H9 (cell line): ENCODE results near the gene HHATL. TPM values are rescaled to one million over a fixed set of nuclear protein-coding genes. Genes with fewer than 3 reads are reported as not detected.
A peak's percentile ranks its signal among the peaks of the same experiment; 100 is the strongest.

Experiments used
- DNase-seq: peaks from one replicate; pipeline ENCODE4 v3.0.0-alpha.2; 2017
- H2AFZ ChIP-seq: one replicate; pipeline ENCODE4 v1.6.1; 2013; ENCODE audit warnings: mild to moderate bottlenecking, low read length, control low read depth, moderate library complexity
- H2AK5ac ChIP-seq: 2 replicates; pipeline ENCODE4 v1.6.1; 2013; ENCODE audit warnings: low read length, control low read depth, mixed read lengths; ENCODE audit not compliant: insufficient read length
- H2BK120ac ChIP-seq: one replicate; pipeline ENCODE4 v1.6.1; 2013; ENCODE audit warnings: low read depth, mild to moderate bottlenecking, low read length, control low read depth, inconsistent platforms; ENCODE audit not compliant: poor library complexity, severe bottlenecking
- H2BK12ac ChIP-seq: 2 replicates; pipeline ENCODE4 v1.6.1; 2013; ENCODE audit warnings: low read length, control low read depth, mixed read lengths, low read depth; ENCODE audit not compliant: insufficient read length
- H2BK15ac ChIP-seq: 2 replicates; pipeline ENCODE4 v1.6.1; 2013; ENCODE audit warnings: low read depth, low read length, control low read depth
- H2BK20ac ChIP-seq: one replicate; pipeline ENCODE4 v1.6.1; 2013; ENCODE audit warnings: low read depth, mild to moderate bottlenecking, low read length, control low read depth, inconsistent platforms; ENCODE audit not compliant: poor library complexity, severe bottlenecking
- H2BK5ac ChIP-seq: 2 replicates; pipeline ENCODE4 v1.6.1; 2013; ENCODE audit warnings: low read length, control low read depth, mixed read lengths; ENCODE audit not compliant: insufficient read length
- H3K14ac ChIP-seq: 2 replicates; pipeline ENCODE4 v1.6.1; 2013; ENCODE audit warnings: low read length, control low read depth; ENCODE audit not compliant: insufficient read depth
- H3K18ac ChIP-seq: 2 replicates; pipeline ENCODE4 v1.6.1; 2013; ENCODE audit warnings: low read depth, mild to moderate bottlenecking, mixed read lengths, low read length, control low read depth; ENCODE audit not compliant: insufficient read length
- H3K23ac ChIP-seq: 2 replicates; pipeline ENCODE4 v1.6.1; 2013; ENCODE audit warnings: low read length, control low read depth, mixed read lengths, low read depth; ENCODE audit not compliant: insufficient read length
- H3K23me2 ChIP-seq: 2 replicates; pipeline ENCODE4 v1.6.1; 2013; ENCODE audit warnings: low read depth, mild to moderate bottlenecking, mixed read lengths, low read length, control low read depth; ENCODE audit not compliant: insufficient read length, poor library complexity, severe bottlenecking
- H3K27ac ChIP-seq: 2 replicates; pipeline ENCODE4 v1.5.1; 2013; ENCODE audit warnings: low read length, control low read depth, mixed read lengths, low read depth; ENCODE audit not compliant: insufficient read length
- H3K27me3 ChIP-seq: 2 replicates; pipeline ENCODE4 v1.6.1; 2013; ENCODE audit warnings: low read length, control low read depth, inconsistent platforms; ENCODE audit not compliant: insufficient read depth
- H3K4ac ChIP-seq: 2 replicates; pipeline ENCODE4 v1.6.1; 2013; ENCODE audit warnings: low read depth, mild to moderate bottlenecking, control low read depth, inconsistent platforms, low read length, moderate library complexity
- H3K4me1 ChIP-seq: 2 replicates; pipeline ENCODE4 v1.6.1; 2013; ENCODE audit warnings: low read length, control low read depth, inconsistent platforms; ENCODE audit not compliant: insufficient read depth
- H3K4me2 ChIP-seq: 2 replicates; pipeline ENCODE4 v1.6.1; 2013; ENCODE audit warnings: low read length, control low read depth, mixed read lengths; ENCODE audit not compliant: insufficient read length, insufficient read depth
- H3K56ac ChIP-seq: 2 replicates; pipeline ENCODE4 v1.6.1; 2013; ENCODE audit warnings: low read depth, mild to moderate bottlenecking, mixed read lengths, low read length, control low read depth; ENCODE audit not compliant: insufficient read length
- H3K79me1 ChIP-seq: 2 replicates; pipeline ENCODE4 v1.6.1; 2013; ENCODE audit warnings: low read depth, mild to moderate bottlenecking, moderate library complexity, low read length, control low read depth, inconsistent platforms; ENCODE audit not compliant: insufficient read depth, poor library complexity, severe bottlenecking
- H3K79me2 ChIP-seq: 2 replicates; pipeline ENCODE4 v1.6.1; 2013; ENCODE audit warnings: low read length, control low read depth, inconsistent platforms; ENCODE audit not compliant: insufficient read depth
- H3K9ac ChIP-seq: 2 replicates; pipeline ENCODE4 v1.6.1; 2013; ENCODE audit warnings: low read length, control low read depth, mixed read lengths; ENCODE audit not compliant: insufficient read length; ENCODE audit errors: extremely low read depth
- H3K9me3 ChIP-seq: one replicate; pipeline ENCODE4 v1.6.1; 2013; ENCODE audit warnings: low read depth, low read length, inconsistent platforms; ENCODE audit not compliant: control insufficient read depth
- H3T11ph ChIP-seq: one replicate; pipeline ENCODE4 v1.6.1; 2013; ENCODE audit warnings: mild to moderate bottlenecking, low read length, control low read depth, inconsistent platforms
- H4K20me1 ChIP-seq: one replicate; pipeline ENCODE4 v1.6.1; 2013; ENCODE audit not compliant: control insufficient read depth, insufficient read length, insufficient read depth
- H4K5ac ChIP-seq: 2 replicates; pipeline ENCODE4 v1.6.1; 2013; ENCODE audit warnings: low read depth, mild to moderate bottlenecking, mixed read lengths, low read length, control low read depth; ENCODE audit not compliant: insufficient read length
- H4K8ac ChIP-seq: replicated peaks from 2 replicates; pipeline ENCODE4 v1.6.1; 2013; ENCODE audit warnings: low read length, control low read depth, mixed read lengths, low read depth; ENCODE audit not compliant: insufficient read length
- H4K91ac ChIP-seq: 2 replicates; pipeline ENCODE4 v1.6.1; 2013; ENCODE audit warnings: low read depth, mild to moderate bottlenecking, moderate library complexity, mixed read lengths, low read length, control low read depth; ENCODE audit not compliant: insufficient read length
- H3K27ac Mint-ChIP-seq, 3 experiments: 2 replicates in 2 of 3; 3 replicates in 1 of 3; pipeline ENCODE4 v1.8.0; 2020 to 2021; ENCODE audit warnings: mixed read lengths in 3 of 3, mild to moderate bottlenecking in 1 of 3, moderate library complexity in 1 of 3
- H3K27me3 Mint-ChIP-seq: 2 replicates; pipeline ENCODE4 v1.8.0; 2021; ENCODE audit warnings: low read depth, mild to moderate bottlenecking, moderate library complexity, mixed read lengths
- H3K36me3 Mint-ChIP-seq, 3 experiments: 2 replicates in 2 of 3; 3 replicates in 1 of 3; pipeline ENCODE4 v1.8.0; 2020 to 2021; ENCODE audit warnings: low read depth in 3 of 3, mixed read lengths in 3 of 3; ENCODE audit not compliant: insufficient read depth in 1 of 3
- H3K4me1 Mint-ChIP-seq, 2 experiments: 2 replicates each; pipeline ENCODE4 v1.8.0; 2020; ENCODE audit warnings: mixed read lengths in 2 of 2
- H3K4me3 Mint-ChIP-seq, 2 experiments: 2 replicates in 1 of 2; 3 replicates in 1 of 2; pipeline ENCODE4 v1.8.0; 2020 to 2021; ENCODE audit warnings: mild to moderate bottlenecking in 2 of 2, mixed read lengths in 2 of 2, moderate library complexity in 1 of 2
- H3K9me3 Mint-ChIP-seq, 2 experiments: 2 replicates in 1 of 2; 3 replicates in 1 of 2; pipeline ENCODE4 v1.8.0; 2020; ENCODE audit warnings: mild to moderate bottlenecking in 2 of 2, mixed read lengths in 2 of 2, moderate library complexity in 1 of 2
- WGBS: extraction: QIAGEN DNeasy Blood & Tissue Kit; methylation state at CpG from one replicate; pipeline ENCODE4 v1.1.7; 2013; ENCODE audit warnings: missing lambda C conversion rate, low lambda C conversion rate, mixed read lengths; ENCODE audit not compliant: insufficient read length; ENCODE audit errors: extremely low coverage; 5-methylcytosine and 5-hydroxymethylcytosine counted together
- total RNA-seq: library from RNA; stranded (reverse); gene quantifications from 2 replicates; pipeline ENCODE4 v1.2.1, GENCODE V29; 2021
- TF ChIP-seq, protein P1 (sequence below): fragments of 200-600 bp; sonication (generic); conservative IDR thresholded peaks from 3 replicates; pipeline ENCODE4 v1.8.0; 2021; ENCODE audit warnings: antibody characterized with exemption, mild to moderate bottlenecking

HHATL gene
- total RNA-seq, 1 experiment from 2014 or later: 0.46 TPM

DNA sequence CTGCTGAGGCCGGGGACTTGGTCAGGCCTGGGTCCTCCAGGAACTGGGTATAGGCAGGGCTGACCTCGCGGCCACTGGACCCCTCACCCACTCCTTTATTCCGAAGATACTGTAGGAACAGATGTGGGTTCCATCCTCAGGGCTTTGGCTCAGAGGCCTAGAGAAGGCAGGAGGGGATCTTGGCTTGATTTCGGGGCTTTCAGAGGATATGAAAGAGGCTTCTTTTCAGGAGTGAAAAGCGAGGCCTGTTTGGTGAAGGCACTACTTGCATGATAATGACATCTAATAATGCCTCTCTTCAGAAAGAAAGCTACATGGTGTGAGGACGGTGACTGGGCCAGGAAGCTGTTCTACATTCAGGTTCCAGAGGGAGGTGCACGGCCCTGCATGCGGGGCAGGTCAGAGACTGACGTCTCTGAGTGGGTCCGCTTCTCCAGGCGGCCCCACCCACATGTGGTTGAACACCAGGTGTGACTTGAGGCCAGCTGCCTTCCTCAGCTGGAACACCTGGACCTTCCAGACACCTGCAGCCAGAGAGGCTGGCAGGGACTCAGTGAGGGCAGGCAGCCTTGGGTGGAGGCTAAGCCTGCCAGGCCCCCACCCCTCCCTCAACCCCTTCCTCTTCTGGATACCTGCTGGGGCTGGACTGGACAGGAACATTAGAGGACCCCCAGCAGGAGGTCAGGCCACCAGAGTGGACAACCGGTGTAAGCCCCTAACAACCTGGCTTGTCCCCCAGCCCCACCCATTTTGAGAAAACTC, 31.1 kb upstream of the HHATL start:
- no peaks in the 10 kb centered on the region for H3K23me2 ChIP-seq
- TF ChIP-seq, protein P1, sequence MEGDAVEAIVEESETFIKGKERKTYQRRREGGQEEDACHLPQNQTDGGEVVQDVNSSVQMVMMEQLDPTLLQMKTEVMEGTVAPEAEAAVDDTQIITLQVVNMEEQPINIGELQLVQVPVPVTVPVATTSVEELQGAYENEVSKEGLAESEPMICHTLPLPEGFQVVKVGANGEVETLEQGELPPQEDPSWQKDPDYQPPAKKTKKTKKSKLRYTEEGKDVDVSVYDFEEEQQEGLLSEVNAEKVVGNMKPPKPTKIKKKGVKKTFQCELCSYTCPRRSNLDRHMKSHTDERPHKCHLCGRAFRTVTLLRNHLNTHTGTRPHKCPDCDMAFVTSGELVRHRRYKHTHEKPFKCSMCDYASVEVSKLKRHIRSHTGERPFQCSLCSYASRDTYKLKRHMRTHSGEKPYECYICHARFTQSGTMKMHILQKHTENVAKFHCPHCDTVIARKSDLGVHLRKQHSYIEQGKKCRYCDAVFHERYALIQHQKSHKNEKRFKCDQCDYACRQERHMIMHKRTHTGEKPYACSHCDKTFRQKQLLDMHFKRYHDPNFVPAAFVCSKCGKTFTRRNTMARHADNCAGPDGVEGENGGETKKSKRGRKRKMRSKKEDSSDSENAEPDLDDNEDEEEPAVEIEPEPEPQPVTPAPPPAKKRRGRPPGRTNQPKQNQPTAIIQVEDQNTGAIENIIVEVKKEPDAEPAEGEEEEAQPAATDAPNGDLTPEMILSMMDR: no peak
- peak; percentile 64 for DNase-seq

More for the DNA sequence above, 31.1 kb upstream of the HHATL start:
- H2BK12ac ChIP-seq: no peak overlapping the region
- Mint-ChIP-seq H3K36me3 (no peaks in the 10 kb centered on the region), H3K4me3 (no peak overlapping the region), H3K4me1 (peaks cover 48 to 49% of the 10 kb centered on the region in 2 experiments), H3K27me3 (peaks cover 5% of the 10 kb centered on the region), H3K27ac (peak overlapping the region; percentile 67 to 92 (median 83); a peak in 5 of 7 replicates), H3K9me3 (peaks cover 0 to 2% of the 10 kb centered on the region in 2 experiments; a peak in 2 of 5 replicates)
- H3K9ac ChIP-seq: no peak overlapping the region
- no peaks in the 10 kb centered on the region for H3K79me1 ChIP-seq
- no peak overlapping the region for H2AFZ ChIP-seq
- H4K5ac ChIP-seq: no peak overlapping the region
- H3K4me2 ChIP-seq: no peak overlapping the region
- H2BK20ac ChIP-seq: no peak overlapping the region
- H2BK120ac ChIP-seq: no peak overlapping the region
- no peak overlapping the region for H4K8ac ChIP-seq
- H3T11ph ChIP-seq: no peak overlapping the region
- no peak overlapping the region for H3K4ac ChIP-seq
- H4K91ac ChIP-seq: no peak overlapping the region
- H3K9me3 ChIP-seq: no peaks in the 10 kb centered on the region
- no peak overlapping the region for H2BK15ac ChIP-seq
- no peaks in the 10 kb centered on the region for H3K79me2 ChIP-seq
- H3K14ac ChIP-seq: no peak overlapping the region
- no peak overlapping the region for H3K23ac ChIP-seq
- H3K18ac ChIP-seq: no peak overlapping the region
- no peak overlapping the region for H2BK5ac ChIP-seq
- no peak overlapping the region for H3K27ac ChIP-seq
- peaks cover 9% of the 10 kb centered on the region; the same call in 1 of the 2 replicates for H3K4me1 ChIP-seq
- H3K27me3 ChIP-seq: no peaks in the 10 kb centered on the region
- no peak overlapping the region for H3K56ac ChIP-seq
- H4K20me1 ChIP-seq: no peaks in the 10 kb centered on the region
- no CpG with 5 or more reads among the region's 13 CpGs for WGBS
- H2AK5ac ChIP-seq: no peak overlapping the region
